Endometrium (tissue), 2 donors: ENCODE measurements around the gene STIL.

Source experiments
- FAIRE-seq: peaks from 2 replicates; lab custom pipeline; 2012; peaks lifted over from hg19 to GRCh38; lab: Jason Lieb, UNC
- donor health status: control.
- donor health status: control.

STIL gene

GRCh38 chr1:47235241-47235681 lies 78.7 kb downstream of the STIL start:
- no peak for FAIRE-seq

- FAIRE-seq, result no peak
These were observed 80.8 kb downstream of the STIL start for GRCh38 chr1:47233186-47233585.

- FAIRE-seq, result no peak
These were observed 81.6 kb downstream of the STIL start, which contains the start of gene TAL1 for GRCh38 chr1:47232187-47232874. Gene TAL1, minus strand, starts transcription at chr1:47232225. Its CDS starts 6,337 bp downstream, at chr1:47225888.

- no peak for FAIRE-seq
These were observed 82.4 kb downstream of the STIL start for GRCh38 chr1:47231301-47232186.

GRCh38 chr1:47230692-47231300 lies 83.2 kb downstream of the STIL start:
- no peak for FAIRE-seq

- no peak for FAIRE-seq
These were observed 83.9 kb downstream of the STIL start for GRCh38 chr1:47229886-47230691.

GRCh38 chr1:47229031-47229885 lies 84.7 kb downstream of the STIL start:
- FAIRE-seq, result no peak

GRCh38 chr1:47228644-47229030 lies 85.3 kb downstream of the STIL start:
- no peak for FAIRE-seq

- no peak for FAIRE-seq
These were observed 86.4 kb downstream of the STIL start for GRCh38 chr1:47227341-47228232.

- FAIRE-seq, result no peak
These were observed 87.1 kb downstream of the STIL start for GRCh38 chr1:47226839-47227215.

- no peak for FAIRE-seq
These were observed 87.7 kb downstream of the STIL start for GRCh38 chr1:47226121-47226838.

- no peak for FAIRE-seq
These were observed 88.4 kb downstream of the STIL start for GRCh38 chr1:47225430-47226100.

GRCh38 chr1:47224676-47225399 lies 89.1 kb downstream of the STIL start:
- FAIRE-seq, result no peak

- no peak for FAIRE-seq
These were observed 89.8 kb downstream of the STIL start for GRCh38 chr1:47223921-47224675.

GRCh38 chr1:47223174-47223920 lies 90.6 kb downstream of the STIL start:
- FAIRE-seq, result no peak

- no peak for FAIRE-seq
These were observed 91.5 kb downstream of the STIL start for GRCh38 chr1:47222476-47222875.
